Superior temporal gyrus (tissue), 1 donor: ENCODE results near the gene GSS.

Source experiments
- DNase-seq: peaks from one replicate; pipeline ENCODE4 v3.0.0-alpha.2; 2016; ENCODE audit errors: extremely low spot score

GSS gene

GRCh38 chr20:34978092-34978744, 22.6 kb upstream of the GSS start:
- no peak for DNase-seq

- no peak for DNase-seq
Observed at GRCh38 chr20:34977365-34978091, 21.9 kb upstream of the GSS start.

GRCh38 chr20:34976286-34976685, 20.7 kb upstream of the GSS start:
- no peak for DNase-seq

- no peak for DNase-seq
Observed at GRCh38 chr20:34974246-34974645, 18.6 kb upstream of the GSS start.

GRCh38 chr20:34971561-34972235, 16.1 kb upstream of the GSS start:
- no peak for DNase-seq

GRCh38 chr20:34970846-34971560, 15.4 kb upstream of the GSS start:
- peak; percentile 33 for DNase-seq

- DNase-seq: peak; percentile 87
Observed at GRCh38 chr20:34970193-34970840, 14.7 kb upstream of the GSS start.

GRCh38 chr20:34968042-34968775, 12.6 kb upstream of the GSS start:
- DNase-seq: no peak

- DNase-seq: no peak
Observed at GRCh38 chr20:34967421-34967820, 11.8 kb upstream of the GSS start.

- DNase-seq: no peak
Observed at GRCh38 chr20:34965051-34965450, 9.4 kb upstream of the GSS start.

- DNase-seq: no peak
Observed at GRCh38 chr20:34964486-34964885, 8.9 kb upstream of the GSS start.

GRCh38 chr20:34956751-34957472, 1.3 kb upstream of the GSS start:
- no peak for DNase-seq

- no peak for DNase-seq
Observed at GRCh38 chr20:34956041-34956458, 444 bp upstream of the GSS start.

- DNase-seq: no peak
Observed at GRCh38 chr20:34954904-34955230, 739 bp downstream of the GSS start.

- DNase-seq: no peak
Observed at GRCh38 chr20:34953960-34954359, 1.6 kb downstream of the GSS start.

GRCh38 chr20:34952671-34953070, 2.9 kb downstream of the GSS start:
- no peak for DNase-seq

GRCh38 chr20:34951652-34952051, 4.0 kb downstream of the GSS start:
- DNase-seq: no peak

GRCh38 chr20:34951252-34951651, 4.4 kb downstream of the GSS start:
- DNase-seq: no peak

GRCh38 chr20:34949120-34949519, 6.5 kb downstream of the GSS start:
- no peak for DNase-seq

- no peak for DNase-seq
Observed at GRCh38 chr20:34948030-34948429, 7.6 kb downstream of the GSS start.

GRCh38 chr20:34947336-34947735, 8.3 kb downstream of the GSS start:
- no peak for DNase-seq
